ENCODE data around the gene RAD51AP1. TPM values are rescaled to one million over a fixed set of nuclear protein-coding genes. Genes with fewer than 3 reads are reported as not detected.

The RAD51AP1 gene
- total RNA-seq, 4 donors from 2014 or later = 0.40 to 0.74 (median 0.54) TPM; not detected in 1

DNA sequence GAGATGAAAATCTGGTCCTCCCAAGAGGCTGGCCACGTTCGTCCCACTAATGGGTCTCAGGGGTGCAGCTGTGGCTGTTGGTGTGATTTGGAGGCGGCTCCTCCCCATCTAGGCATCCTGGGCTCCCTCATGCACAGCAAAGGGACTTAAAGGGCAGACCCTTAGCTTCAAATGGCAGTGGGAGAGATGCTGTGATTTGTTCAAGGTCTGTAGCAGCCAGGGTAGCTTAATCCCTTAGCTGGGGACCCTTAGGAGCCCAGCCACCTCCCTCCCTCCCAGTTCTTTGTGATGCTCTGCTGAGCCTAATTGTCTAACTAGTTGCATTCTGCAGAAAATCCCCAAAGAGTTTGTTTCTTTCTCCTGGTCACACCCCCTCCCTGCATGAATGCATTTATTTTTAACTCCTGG lies 41.6 kb downstream of the RAD51AP1 start:
- no peaks in the 10 kb centered on the region for H3K9me3 ChIP-seq
- no peaks in the 10 kb centered on the region for H3K27me3 ChIP-seq
- TF ChIP-seq POLR2AphosphoS5 (IDR thresholded peaks at IDR 0.05) (no peak), CTCF (IDR thresholded peaks at IDR 0.05) (no peak), POLR2A (IDR thresholded peaks at IDR 0.05) (no peak), EP300 (IDR thresholded peaks at IDR 0.05) (no peak)
- no CpG with 5 or more reads among the region's 3 CpGs for WGBS, 2 donors (ENCODE audit: low coverage in 1 of 2)
- no peak overlapping the region for H3K4me3 ChIP-seq
- no peaks in the 10 kb centered on the region for H3K36me3 ChIP-seq
- no peaks in the 10 kb centered on the region for H3K4me1 ChIP-seq
- no peak overlapping the region for H3K27ac ChIP-seq
- ATAC-seq = no peak

DNA sequence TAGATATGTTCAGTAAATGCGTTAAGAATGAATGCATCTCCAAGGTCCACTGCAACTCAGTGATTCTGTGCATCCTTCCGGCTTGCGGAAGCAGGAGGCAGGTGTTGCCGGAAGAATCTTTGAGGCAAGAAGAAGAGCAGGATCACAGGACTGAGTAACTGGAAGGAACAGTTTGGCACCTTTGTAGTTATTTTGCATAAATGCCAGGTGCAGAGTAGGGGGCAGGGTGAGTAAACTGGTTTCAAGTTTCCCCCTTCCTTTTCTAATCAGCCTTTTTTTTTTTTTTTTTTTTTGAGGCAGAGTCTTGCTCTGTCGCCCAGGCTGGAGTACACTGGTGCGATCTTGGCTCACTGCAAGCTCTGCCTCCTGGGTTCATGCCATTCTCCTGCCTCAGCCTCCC lies 45.6 kb downstream of the RAD51AP1 start:
- Histone ChIP-seq H3K27ac (no peak overlapping the region), H3K27me3 (peaks cover 12% of the 10 kb centered on the region), H3K4me1 (no peaks in the 10 kb centered on the region), H3K9me3 (no peaks in the 10 kb centered on the region), H3K36me3 (no peaks in the 10 kb centered on the region), H3K4me3 (no peak overlapping the region)
- no peak for ATAC-seq
- whole genome bisulfite sequencing, 2 donors (ENCODE audit: low coverage in 1 of 2) = 96 to 100% methylated on average over 3 of the region's 6 CpGs
- no peak for TF ChIP-seq POLR2A (IDR thresholded peaks at IDR 0.05)

DNA sequence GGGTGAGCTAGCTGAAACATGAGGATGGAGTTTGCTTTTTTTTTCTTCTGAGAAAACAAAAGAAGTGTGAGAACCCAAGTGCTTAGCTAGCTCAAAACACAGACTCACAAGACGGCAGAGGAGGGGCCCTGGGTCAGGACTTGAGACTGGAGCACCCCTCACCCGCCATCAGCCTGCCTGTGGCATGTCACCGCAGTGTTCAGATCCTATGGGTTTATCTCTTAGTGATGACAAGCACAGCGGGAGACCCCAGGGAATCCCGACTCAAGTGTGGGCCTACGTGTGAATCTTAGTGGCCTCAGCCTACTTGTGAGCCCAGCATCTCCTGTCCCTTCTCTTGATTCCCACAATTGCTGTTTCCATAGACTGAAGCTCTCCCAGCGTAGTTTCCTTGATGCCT lies 46.2 kb downstream of the RAD51AP1 start:
- Histone ChIP-seq H3K4me3 (no peak overlapping the region), H3K4me1 (no peaks in the 10 kb centered on the region), H3K9me3 (no peaks in the 10 kb centered on the region), H3K36me3 (no peaks in the 10 kb centered on the region), H3K27ac (no peak overlapping the region), H3K27me3 (peaks cover 12% of the 10 kb centered on the region)
- 100% methylated on average over 1 of the region's 7 CpGs; no CpG with 5 or more reads in 1 of the 2 donors for WGBS, 2 donors (ENCODE audit: low coverage in 1 of 2)
- TF ChIP-seq CTCF (IDR thresholded peaks at IDR 0.05) = no peak
- no peak for TF ChIP-seq POLR2A (IDR thresholded peaks at IDR 0.05)
- TF ChIP-seq POLR2AphosphoS5 (IDR thresholded peaks at IDR 0.05) = no peak
- TF ChIP-seq EP300 (IDR thresholded peaks at IDR 0.05) = no peak
- no peak for ATAC-seq

DNA sequence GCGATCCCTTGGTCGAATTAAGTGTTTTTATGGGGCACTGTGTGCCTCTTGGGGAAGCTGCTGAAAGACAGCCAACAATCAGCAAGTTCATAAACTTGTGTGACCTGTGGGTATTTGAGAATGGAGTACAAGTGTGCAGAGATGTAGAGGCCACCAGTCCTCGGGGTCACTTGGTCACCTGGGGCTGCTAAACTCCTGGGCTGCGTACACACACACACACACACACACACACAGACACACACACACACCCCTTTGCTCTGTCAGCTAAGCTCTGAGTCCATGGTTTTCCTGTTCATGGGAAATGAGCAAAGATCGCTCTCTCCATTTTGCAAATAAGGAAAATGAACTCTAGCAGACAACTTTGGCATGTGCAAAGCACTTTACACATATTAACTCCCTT lies 47.8 kb downstream of the RAD51AP1 start:
- H3K9me3 ChIP-seq = no peaks in the 10 kb centered on the region
- 44 to 67% methylated on average over 3 to 4 of the region's 5 CpGs for WGBS, 2 donors (ENCODE audit: low coverage in 1 of 2)
- ATAC-seq = no peak
- TF ChIP-seq POLR2A (IDR thresholded peaks at IDR 0.05) = no peak
- no peak for TF ChIP-seq CTCF (IDR thresholded peaks at IDR 0.05)
- no peak for TF ChIP-seq EP300 (IDR thresholded peaks at IDR 0.05)
- TF ChIP-seq POLR2AphosphoS5 (IDR thresholded peaks at IDR 0.05) = no peak
- no peak overlapping the region for H3K4me3 ChIP-seq
- peaks cover 12% of the 10 kb centered on the region for H3K27me3 ChIP-seq
- H3K4me1 ChIP-seq = no peaks in the 10 kb centered on the region
- no peak overlapping the region for H3K27ac ChIP-seq
- H3K36me3 ChIP-seq = no peaks in the 10 kb centered on the region

- WGBS, 2 donors (ENCODE audit: low coverage in 1 of 2) = 49 to 54% methylated on average over 7 to 9 of the region's 9 CpGs
- Histone ChIP-seq H3K9me3 (no peaks in the 10 kb centered on the region), H3K4me1 (no peaks in the 10 kb centered on the region), H3K27ac (no peak overlapping the region), H3K27me3 (peaks cover 12% of the 10 kb centered on the region), H3K4me3 (no peak overlapping the region), H3K36me3 (no peaks in the 10 kb centered on the region)
- TF ChIP-seq POLR2AphosphoS5 (IDR thresholded peaks at IDR 0.05) (no peak), EP300 (IDR thresholded peaks at IDR 0.05) (no peak), CTCF (IDR thresholded peaks at IDR 0.05) (no peak), POLR2A (IDR thresholded peaks at IDR 0.05) (no peak)
- ATAC-seq = no peak
These were observed 48.4 kb downstream of the RAD51AP1 start for GRCh38 chr12:4587108-4587507.

Data from gastroesophageal sphincter (tissue), 4 donors.